K562 (cell line): ENCODE results near the gene UNC5B.

ENCODE experiments used
- POLR2AphosphoS5 ChIP-seq: IDR thresholded peaks from 2 replicates; pipeline ENCODE4 v1.6.1; 2011; ENCODE audit warnings: mild to moderate bottlenecking, low read depth, low read length, moderate library complexity; ENCODE audit not compliant: control insufficient read depth, insufficient read depth
- SMAD1 ChIP-seq: fragments of 150-350 bp; IDR thresholded peaks from 2 replicates; pipeline ENCODE4 v1.6.1; 2014; ENCODE audit warnings: low read length, low read depth; ENCODE audit not compliant: partially characterized antibody
- ZBTB26 ChIP-seq: fragments of 450-650 bp; formaldehyde crosslinking; IDR thresholded peaks from 2 replicates; pipeline ENCODE4 v1.4.0; 2022; ENCODE audit warnings: missing genetic modification characterization
- ZFP30 ChIP-seq: fragments of 250-450 bp; sonication (Bioruptor Pico); IDR thresholded peaks from 2 replicates; pipeline ENCODE4 v1.8.0; 2022; ENCODE audit warnings: moderate library complexity, mild to moderate bottlenecking, inconsistent platforms, borderline replicate concordance
- TF ChIP-seq, protein P1 (sequence below): sonication (generic); formaldehyde crosslinking; IDR thresholded peaks from 2 replicates; pipeline ENCODE4 v1.8.1; 2023; ENCODE audit warnings: mild to moderate bottlenecking, missing genetic modification reagents

DNA sequence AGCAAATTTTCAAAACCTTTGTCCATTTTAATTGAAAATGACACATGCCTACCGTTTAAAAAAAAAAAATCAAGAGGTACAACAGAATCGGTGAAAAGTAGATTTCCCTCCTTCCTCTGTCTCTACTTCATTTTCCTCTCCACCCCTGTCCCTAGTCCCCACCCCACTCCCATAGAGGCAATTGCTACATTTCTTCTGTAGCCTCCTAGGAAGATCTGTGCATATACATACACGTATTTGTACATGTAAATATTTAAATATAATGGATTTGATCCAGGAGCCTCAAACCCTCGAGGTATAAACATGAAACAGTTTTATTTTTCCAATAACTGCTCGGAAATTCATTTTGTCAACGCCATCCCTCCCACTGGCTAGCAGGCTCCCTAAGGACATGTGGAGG lies 92.5 kb downstream of the UNC5B start:
- TF ChIP-seq, protein P1, sequence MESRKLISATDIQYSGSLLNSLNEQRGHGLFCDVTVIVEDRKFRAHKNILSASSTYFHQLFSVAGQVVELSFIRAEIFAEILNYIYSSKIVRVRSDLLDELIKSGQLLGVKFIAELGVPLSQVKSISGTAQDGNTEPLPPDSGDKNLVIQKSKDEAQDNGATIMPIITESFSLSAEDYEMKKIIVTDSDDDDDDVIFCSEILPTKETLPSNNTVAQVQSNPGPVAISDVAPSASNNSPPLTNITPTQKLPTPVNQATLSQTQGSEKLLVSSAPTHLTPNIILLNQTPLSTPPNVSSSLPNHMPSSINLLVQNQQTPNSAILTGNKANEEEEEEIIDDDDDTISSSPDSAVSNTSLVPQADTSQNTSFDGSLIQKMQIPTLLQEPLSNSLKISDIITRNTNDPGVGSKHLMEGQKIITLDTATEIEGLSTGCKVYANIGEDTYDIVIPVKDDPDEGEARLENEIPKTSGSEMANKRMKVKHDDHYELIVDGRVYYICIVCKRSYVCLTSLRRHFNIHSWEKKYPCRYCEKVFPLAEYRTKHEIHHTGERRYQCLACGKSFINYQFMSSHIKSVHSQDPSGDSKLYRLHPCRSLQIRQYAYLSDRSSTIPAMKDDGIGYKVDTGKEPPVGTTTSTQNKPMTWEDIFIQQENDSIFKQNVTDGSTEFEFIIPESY: no peak
- no peak for TF ChIP-seq ZFP30 (CRISPR knock-in tag)
- TF ChIP-seq ZBTB26 (CRISPR knock-in tag): no peak
- TF ChIP-seq POLR2AphosphoS5: no peak
- no peak for TF ChIP-seq SMAD1
